ENCODE results near the gene TMCO4. TPM values are rescaled to one million over a fixed set of nuclear protein-coding genes. Genes with fewer than 3 reads are reported as not detected.
A peak's percentile ranks its signal among the peaks of the same experiment; 100 is the strongest.

Gene TMCO4
- total and polyA plus RNA-seq, 2 of the 4 experiments (the other 2 are of a cell fraction), result 7.3 to 8.6 TPM

GRCh38 chr1:19844731-19845495 is 45.2 kb upstream of the TMCO4 start:
- Histone ChIP-seq H3K27ac (ENCODE audit: insufficient read depth, low read length) (no peak overlapping the region), H3K18ac (ENCODE audit: low read depth, low read length) (no peak overlapping the region), H3K4me1 (ENCODE audit: control insufficient read depth, insufficient read depth, low read length) (no peaks in the 10 kb centered on the region), H3K9me1 (ENCODE audit: insufficient read depth, low read length) (no peaks in the 10 kb centered on the region), H2BK20ac (ENCODE audit: low read depth, low read length) (no peak overlapping the region), H3K9ac (ENCODE audit: low read depth, low read length) (no peak overlapping the region), H2BK15ac (ENCODE audit: low read depth, low read length) (no peak overlapping the region), H3K56ac (ENCODE audit: extremely low read depth, insufficient read depth, low read length) (no peak overlapping the region), H4K91ac (ENCODE audit: insufficient read depth, low read depth, low read length) (no peak overlapping the region), H2AK9ac (replicated peaks; ENCODE audit: low read depth, low read length, poor library complexity) (no peak overlapping the region), H3K23ac (ENCODE audit: low read depth, low read length) (no peak overlapping the region), H3K14ac (replicated peaks; ENCODE audit: low read depth, low read length) (no peak overlapping the region), H3K4me2 (ENCODE audit: low read depth, low read length) (no peak overlapping the region), H4K5ac (ENCODE audit: low read depth, low read length) (no peak overlapping the region), H3K4ac (ENCODE audit: low read depth, low read length) (no peak overlapping the region), H3K79me1 (ENCODE audit: low read depth in 1 of 2, low read length in 2 of 2) (no peaks in the 10 kb centered on the region), H3K36me3 (ENCODE audit: control insufficient read depth, insufficient read depth, low read length) (no peaks in the 10 kb centered on the region), H3K4me3 (ENCODE audit: insufficient read depth, low read depth, low read length) (no peak overlapping the region), H3K9me3 (ENCODE audit: control insufficient read depth, insufficient read depth, low read length) (no peaks in the 10 kb centered on the region), H2BK120ac (ENCODE audit: low read depth, low read length) (no peak overlapping the region), H2AFZ (replicated peaks; ENCODE audit: low read length, poor library complexity) (no peak overlapping the region), H4K8ac (ENCODE audit: low read depth in 2 of 2, low read length in 2 of 2) (no peak overlapping the region), H2AK5ac (ENCODE audit: low read depth, low read length) (no peak overlapping the region), H4K20me1 (ENCODE audit: insufficient read depth, low read length) (no peaks in the 10 kb centered on the region), H2BK5ac (ENCODE audit: low read depth, low read length, poor library complexity, severe bottlenecking) (no peak overlapping the region), H3K27me3 (ENCODE audit: control insufficient read depth, insufficient read depth, low read length) (peaks cover 12% of the 10 kb centered on the region)
- TF ChIP-seq MAFK (IDR thresholded peaks at IDR 0.05; ENCODE audit: low read depth, low read length) (peak; percentile 97), RAD21 (IDR thresholded peaks at IDR 0.05; ENCODE audit: low read length) (no peak), RFX5 (IDR thresholded peaks at IDR 0.05; ENCODE audit: low read depth, low read length) (no peak), USF2 (IDR thresholded peaks at IDR 0.05; ENCODE audit: low read depth, low read length) (no peak), FOS (IDR thresholded peaks at IDR 0.05; ENCODE audit: low read depth, low read length) (no peak), CHD1 (IDR thresholded peaks at IDR 0.05; ENCODE audit: low read depth, low read length) (no peak)
- ATAC-seq (ENCODE audit: low read depth) (no peak), DNase-seq (no peak)
- intact Hi-C loops (cut with micrococcal nuclease), result no loop called here
- no CpG with 5 or more reads among the region's 11 CpGs for WGBS, 2 experiments (ENCODE audit: extremely low coverage in 2 of 2, insufficient read length in 1 of 2)
- dilution Hi-C loops (cut with HindIII; ENCODE audit: low sequenced_read_pairs, unreplicated experiment), result no loop called here
- ChIA-PET POLR2A (ENCODE audit: unreplicated experiment) (no interaction called here), CTCF (interaction anchor here (0.6 kb wide), 1 partner anchor 365 kb away, joined by 3 read pairs; no protein-coding TSS in a partner anchor)
- in situ Hi-C loops (cut with MboI; ENCODE audit: low sequenced_read_pairs), result no loop called here
- no TSS peak for BruUV-seq (replicated peaks)
